HG03045 (cell line): ENCODE measurements around the gene OPHN1.
"Not testable (repeated sequence)": the region's sequence is repeated elsewhere in the genome, so short reads cannot be mapped to it uniquely, and the experiment has no call there.

ENCODE experiments used
- ATAC-seq: cut with Tn5 transposase; IDR thresholded peaks from one replicate; pipeline ENCODE4 v1.9.1; 2021; ENCODE audit warnings: mild to moderate bottlenecking, moderate library complexity; ENCODE audit not compliant: unreplicated experiment

Gene OPHN1

DNA sequence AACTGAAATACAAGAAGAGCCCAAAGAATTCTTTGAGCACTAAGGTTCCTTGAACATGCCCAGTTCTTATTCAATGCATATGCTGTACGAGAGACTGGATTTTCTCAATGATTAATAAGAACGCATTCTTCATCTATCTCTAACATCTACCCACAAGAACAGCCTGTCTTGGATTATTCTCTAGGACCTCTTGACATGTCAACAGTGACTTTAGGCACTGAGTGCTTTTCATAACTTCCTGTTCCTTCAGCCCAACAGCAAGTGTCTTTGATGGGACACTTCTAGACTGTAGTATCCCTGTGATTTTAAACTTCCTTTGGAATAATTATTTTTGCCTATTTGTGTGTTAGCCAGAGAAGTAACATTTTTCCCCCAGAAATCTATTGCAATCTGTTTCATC lies 69.3 kb downstream of the OPHN1 start:
- no peak for ATAC-seq

DNA sequence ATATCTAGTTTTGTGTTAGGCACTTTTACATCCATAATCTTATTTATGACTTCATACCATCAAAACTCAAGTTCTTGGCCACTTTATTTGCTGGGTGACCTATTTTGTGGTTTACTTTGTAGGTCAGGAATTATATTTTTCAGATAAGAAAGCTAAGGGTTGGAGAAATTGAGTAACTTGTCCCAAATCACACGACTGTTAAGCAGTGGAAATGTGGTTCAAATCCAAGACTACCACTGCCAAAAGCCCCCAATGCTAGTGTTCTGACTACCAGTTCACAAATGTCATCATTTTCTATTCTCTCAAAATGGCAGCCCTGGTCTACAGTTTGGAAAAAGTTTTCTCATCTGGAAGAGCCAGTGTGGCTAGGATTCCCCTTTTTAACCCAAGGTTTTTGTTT lies 74.6 kb downstream of the OPHN1 start:
- ATAC-seq = no peak

DNA sequence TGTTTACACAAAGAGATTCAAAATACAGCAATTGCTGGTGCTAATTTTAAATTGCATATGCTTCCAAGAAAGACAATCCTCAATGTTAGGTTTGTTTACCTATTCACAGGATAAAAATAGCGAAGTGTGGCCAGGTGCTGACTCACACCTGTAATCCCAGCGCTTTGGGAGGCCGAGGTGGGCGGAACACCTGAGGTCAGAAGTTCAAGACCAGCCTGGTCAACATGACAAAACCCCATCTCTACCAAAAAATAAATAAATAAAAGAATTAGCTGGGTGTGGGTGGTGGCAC lies 77.7 kb downstream of the OPHN1 start:
- no peak for ATAC-seq

DNA sequence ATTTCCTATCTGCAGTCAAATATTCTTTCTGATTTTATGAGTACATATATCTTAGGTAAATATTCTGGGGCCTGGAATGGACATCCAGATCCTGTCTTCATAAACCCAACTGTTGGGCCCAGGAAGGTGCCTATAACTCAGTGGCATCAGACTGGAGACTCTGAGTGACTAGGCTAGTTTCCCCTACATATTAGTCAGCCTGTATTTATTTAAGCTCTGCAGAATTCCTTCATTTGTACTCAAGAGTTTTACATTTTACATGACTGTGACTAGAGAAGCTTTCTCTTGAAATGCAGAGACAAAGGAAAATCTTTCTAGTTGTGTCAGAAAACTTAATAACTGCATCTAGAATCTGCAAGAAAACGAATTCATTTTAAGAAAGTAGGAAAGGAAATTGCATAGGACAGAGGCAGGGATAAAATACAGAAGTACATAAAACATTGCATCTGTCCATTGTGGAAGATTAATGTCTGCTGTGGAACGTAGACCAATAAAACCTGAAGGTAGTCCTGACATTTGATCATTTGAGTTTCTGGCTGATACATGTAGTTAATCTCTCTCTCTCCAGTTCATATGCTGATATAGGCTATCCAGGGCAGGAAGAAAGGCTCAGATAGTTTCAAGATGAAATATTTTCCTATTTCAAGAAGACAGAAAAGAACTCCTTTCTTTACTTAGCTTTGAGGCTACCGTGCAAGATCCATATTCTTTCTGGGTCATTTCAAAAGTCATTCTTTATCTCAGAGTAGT lies 78.2 kb downstream of the OPHN1 start:
- ATAC-seq = no peak

DNA sequence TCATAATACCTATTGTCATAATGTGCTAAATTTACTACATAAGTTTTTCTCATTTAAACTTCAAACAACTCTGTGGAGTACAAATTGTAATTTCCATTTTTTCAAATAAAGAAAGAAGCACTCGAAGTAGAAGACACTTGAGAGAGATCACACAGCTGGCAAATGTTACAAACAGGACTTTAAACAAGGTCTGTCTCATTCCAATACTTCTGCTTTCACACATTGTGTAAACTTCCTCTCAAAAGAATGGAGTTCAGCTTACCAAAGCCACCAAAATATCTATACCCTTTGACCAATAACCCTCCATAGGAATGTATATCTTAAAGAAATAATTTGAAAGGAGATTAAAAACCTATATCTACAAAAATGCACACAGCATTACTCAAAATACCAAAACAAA lies 88.3 kb downstream of the OPHN1 start:
- no peak for ATAC-seq

DNA sequence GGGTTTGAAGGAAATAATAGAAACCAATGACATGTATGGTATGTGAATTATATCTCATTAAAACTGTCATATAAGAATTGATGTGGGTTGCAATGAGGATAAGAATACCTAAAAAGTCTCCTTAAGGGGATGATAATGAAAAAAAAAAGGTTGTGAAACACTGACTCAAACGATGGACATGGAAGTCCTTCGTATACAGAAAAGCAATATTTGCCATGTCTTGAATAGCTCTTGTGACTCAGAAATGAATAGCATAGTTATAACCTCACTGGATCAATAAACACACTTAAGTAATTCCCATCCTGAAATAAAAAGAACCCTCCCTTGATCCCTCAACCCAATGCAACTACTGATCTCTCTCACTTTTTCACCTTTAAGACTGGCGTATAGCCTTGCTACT lies 89.7 kb downstream of the OPHN1 start:
- no peak for ATAC-seq

DNA sequence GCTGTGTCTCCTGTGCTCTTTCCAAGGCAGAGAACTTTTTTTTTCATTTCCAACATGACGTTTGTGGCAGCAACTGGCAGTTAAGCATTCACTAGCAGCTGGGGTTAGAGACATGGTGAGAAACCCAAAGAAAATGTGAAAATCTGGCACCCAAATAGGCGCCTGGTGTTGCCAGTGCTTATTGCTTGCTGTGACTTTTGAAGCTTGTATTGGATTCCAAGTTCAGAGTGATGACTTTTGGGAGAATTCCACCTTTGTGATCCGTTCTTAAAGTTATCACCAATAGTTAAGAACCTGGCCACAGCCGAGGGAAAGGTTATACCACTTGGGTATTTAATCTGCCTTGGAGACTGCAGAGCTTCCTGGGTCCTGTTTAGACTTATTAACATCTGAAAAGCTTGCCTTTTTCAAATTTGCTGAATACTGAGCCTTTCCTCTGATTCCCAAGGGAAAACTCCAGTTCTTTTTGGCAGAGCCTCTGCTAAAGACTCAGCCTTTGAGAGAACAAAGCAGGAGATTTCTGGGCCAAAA lies 101.0 kb downstream of the OPHN1 start:
- no peak for ATAC-seq

DNA sequence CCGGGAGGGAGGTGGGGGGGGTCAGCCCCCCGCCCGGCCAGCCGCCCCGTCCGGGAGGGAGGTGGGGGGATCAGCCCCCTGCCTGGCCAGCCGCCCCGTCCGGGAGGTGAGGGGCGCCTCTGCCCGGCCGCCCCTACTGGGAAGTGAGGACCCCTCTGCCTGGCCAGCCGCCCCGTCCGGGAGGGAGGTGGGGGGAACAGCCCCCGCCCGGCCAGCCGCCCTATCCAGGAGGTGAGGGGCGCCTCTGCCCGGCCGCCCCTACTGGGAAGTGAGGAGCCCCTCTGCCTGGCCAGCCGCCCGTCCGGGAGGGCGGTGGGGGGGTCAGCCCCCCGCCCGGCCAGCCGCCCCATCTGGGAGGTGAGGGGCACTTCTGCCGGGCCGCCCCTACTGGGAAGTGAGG lies 106.5 kb downstream of the OPHN1 start:
- ATAC-seq = not testable (repeated sequence)

DNA sequence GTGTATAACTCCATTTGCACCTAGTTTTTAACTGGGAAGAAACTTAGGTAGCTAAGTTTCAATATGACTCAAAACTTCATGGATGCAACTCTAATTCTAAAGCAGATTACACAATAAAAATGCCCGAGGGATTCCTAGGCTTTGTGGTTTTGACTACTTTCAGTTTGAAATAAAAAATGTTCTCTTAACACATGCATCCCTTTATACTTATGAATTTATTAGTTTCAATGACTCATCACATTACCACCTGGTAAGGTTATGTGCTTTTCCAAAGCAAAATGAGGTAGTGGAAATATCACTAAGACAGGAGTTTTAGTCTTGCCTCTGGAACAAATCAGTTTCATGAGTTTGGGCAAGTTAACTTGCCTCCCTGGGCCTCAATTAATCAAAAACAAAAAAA lies 125.5 kb downstream of the OPHN1 start:
- no peak for ATAC-seq

DNA sequence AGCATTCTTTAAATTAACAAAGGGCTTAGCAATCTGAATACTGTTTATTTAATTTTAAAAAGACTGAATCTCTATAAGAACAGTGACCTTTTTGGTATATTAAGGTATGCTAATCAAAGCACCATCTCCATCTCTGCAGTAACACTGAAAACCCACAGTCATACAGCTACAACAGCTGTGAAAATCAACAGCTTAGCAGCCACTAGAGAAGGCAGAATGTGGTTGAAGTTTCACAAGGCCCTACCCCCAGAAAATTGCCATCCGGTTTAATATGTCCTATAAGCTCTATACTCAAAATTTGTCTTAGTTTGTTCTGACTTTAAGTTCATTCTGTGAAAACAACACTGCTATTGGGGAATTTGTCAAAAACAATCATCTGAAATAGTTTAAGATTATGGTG lies 128.7 kb downstream of the OPHN1 start:
- no peak for ATAC-seq

DNA sequence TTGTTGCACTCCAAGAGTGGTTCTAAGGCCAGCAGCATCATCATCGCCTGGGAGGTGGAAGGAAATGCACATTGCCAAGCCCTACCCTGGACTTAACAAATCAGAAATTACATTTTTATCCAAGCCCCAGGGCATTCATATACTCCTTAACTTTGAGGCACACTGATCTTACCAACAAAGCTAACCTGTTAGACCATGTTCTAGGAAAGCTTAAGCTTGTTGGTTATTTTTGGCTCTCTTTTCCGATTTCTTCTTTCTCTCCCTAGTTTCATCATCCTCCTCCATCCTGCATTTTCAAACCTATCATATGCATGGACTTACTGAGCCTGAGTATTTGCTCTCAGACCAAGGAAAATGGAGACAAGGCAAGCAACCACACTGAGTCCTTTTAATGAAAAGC lies 133.4 kb downstream of the OPHN1 start:
- ATAC-seq = no peak

DNA sequence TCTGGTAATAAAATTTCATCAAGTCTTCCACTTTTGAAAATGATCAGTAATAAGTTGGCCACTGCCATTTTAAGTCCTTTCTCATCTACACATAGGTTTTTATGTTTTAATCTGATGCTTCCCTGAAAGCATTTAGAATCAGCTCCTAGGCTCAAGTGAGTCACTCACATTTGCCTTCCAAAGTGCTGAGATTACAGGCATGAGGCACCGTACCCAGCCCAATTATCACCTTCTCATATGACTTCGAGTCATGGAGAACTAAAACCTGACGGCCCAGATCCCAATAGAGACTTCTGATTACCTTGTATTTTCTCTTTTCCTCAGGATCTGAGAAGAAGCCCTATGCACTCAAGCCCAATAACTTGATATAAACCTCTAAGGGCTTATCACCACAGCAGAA lies 140.8 kb downstream of the OPHN1 start:
- no peak for ATAC-seq

DNA sequence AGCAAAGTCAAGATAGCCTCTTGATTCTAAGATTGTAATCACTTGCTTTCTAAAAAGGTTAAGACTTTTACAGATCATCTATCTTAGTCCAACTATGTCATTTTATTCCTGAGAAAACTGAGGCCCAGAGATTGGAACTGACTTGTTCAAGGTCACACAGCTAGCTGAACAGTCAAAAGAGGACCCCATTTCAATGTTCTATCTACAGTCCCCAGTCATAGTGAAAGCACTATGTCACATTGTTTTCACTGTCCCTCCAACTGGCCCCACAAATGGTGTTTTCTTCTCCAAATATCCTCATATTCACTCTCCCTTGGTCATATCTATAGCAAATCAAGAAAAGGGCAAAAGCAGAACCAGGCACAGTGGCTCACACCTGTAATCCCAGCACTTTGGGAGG lies 145.2 kb downstream of the OPHN1 start:
- no peak for ATAC-seq

DNA sequence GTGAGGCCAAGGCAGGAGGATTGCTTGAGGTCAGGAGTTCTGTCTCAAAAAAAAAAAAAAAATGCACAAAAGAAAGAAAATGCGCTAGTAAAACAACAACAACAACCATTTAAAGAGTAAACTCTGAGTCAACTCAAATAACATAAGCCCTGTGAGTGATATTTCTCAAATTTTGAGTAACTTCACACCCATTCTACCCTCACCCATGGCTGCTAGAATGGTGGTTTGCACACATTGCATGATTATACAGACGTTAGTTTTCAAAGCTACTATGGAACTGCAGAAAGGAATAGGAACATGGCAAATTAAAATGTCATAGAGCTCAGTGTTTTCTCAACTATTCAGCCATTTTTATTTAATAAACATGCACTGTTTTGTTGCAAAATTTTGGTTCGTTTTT lies 145.9 kb downstream of the OPHN1 start:
- ATAC-seq = no peak

DNA sequence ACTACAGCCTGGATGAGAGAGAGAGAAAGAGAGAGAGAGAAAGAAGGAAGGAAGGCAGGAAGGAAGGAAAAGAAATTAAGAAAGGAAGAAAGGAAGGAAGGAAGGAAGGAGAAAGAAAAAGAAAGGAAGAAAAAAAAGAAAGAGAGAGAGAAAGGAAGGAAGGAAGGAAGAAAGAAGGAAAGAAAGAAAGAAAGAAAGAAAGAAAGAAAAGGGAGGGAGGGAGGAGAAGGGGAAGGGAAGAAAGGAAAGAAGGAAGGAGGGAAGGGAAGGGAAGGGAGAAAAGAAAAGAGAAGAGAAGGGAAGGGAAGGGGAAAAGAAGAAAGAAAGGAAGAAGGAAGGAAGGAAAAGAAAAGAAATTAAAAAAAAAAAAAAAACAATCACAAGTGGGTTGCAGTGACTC lies 146.3 kb downstream of the OPHN1 start:
- no peak for ATAC-seq

DNA sequence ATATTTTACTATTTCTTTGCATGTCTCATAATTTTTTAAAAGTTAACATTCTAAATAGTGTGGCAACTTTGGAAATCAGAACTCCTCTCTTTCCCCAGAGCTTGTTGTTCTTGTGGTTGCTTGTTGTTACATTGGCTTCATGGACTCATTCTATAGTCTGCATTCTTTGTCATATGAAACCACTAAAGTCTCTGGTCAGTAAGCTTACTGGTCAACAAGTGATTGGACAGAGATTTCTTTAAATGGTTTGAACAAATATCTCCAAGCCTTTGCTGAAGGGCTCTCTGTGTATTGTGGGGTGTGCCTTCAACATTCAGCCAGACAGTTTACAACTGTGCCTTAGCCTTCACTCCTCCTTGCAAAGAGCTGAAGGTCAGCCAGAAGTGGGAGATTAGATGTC lies 147.2 kb downstream of the OPHN1 start:
- no peak for ATAC-seq

DNA sequence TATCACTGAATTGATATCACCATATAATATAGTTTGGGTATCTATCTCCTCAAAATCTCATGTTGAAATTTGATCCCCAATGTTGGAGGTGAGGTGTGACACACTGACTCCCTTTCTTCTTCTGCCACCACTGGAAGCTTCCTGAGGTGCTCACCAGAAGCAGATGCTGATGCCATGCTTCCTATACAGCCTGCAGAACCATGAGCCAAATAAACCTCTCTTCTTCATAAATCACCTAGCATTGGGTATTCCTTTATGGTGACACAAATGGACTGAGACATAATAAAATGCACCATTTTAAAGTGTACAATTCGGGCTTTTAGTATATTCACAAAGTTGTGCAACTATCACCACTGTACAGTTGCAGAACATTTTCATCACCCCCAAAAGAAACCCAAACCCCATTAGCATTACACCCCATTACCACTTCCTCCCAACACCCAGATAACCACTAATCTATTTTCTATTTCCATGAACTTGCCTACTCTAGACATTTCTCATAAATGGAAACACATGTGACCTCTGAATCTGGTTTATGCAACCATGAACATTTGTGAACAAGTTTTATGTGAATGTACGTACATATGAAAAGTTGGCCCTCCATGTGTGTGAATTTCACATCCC lies 148.9 kb downstream of the OPHN1 start:
- no peak for ATAC-seq

DNA sequence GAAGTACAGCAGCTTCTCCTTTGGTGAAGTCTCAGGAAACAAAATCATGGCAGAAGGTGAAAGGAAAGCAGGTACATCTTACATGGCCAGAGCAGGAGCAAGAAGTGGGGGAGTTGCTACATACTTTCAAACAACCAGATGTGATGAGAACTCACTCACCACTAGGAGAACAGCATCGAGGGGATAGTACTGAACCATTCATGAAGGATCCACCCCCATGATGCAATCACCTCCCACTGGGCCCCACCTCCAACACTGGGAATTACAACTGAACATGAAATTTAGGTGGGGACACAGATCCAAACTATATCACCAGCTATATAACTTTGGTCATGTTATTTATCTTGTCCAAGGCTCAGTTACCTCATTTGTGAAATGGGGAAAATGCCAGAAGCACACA lies 159.4 kb downstream of the OPHN1 start:
- ATAC-seq = no peak

DNA sequence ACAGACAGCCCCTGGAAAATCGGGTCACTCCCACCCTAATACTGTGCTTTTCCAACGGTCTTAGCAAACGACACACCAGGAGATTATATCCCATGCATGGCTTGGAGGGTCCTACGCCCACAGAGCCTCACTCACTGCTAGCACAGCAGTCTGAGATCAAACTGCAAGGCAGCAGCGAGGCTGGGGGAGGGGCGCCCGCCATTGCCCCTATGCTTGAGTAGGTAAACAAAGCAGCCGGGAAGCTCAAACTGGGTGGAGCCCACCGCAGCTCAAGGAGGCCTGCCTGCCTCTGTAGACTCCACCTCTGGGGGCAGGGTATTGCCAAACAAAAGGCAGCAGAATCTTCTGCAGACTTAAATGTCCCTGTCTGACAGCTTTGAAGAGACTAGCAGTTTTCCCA lies 168.5 kb downstream of the OPHN1 start:
- ATAC-seq = not testable (repeated sequence)

DNA sequence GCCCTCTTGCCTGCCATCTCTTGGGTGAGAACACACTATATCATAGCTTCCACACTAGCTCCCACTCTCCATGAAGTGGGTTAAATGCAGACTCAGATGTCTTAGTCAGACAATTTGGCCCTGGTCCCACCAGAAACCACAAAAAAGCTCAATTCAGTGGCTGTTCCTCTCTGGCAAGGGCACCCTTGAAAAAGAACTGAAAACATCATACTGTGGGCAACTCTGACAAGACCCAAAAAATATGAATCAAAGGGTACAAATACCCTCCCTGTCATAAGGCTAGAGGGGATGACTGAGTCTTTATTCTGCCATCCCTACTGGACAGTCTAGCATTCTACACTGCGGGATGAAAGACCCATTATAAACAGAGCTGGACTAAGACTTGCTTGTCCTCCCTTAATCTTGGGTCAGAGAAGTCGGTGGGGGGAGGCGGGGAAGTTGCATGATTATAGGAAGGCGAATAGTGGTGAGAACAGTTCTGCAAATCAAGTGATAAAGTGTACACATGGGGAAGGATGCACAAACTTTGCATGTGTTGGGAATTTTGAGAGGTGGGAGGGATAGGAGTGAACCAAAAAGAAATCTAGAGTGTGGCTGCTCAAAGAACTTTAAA lies 172.1 kb downstream of the OPHN1 start:
- ATAC-seq = no peak

DNA sequence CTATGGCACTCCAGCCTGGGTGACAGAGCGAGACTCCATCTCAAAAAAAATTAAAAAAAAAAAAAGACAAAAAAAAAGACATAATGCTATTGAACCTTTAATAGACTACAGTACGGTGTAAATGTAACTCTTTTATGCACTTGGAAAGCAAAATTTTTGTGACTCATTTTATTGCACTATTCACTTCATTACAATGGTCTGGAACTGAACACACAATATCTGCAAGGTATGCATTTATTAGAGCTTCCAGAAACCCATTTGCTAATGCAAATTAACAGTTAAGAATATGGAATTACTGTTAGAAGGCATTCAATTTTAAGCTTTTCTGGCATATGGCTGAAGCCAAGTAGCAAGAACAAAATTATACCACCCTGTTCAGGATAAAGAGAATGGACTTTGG lies 176.3 kb downstream of the OPHN1 start:
- no peak for ATAC-seq
